ENCODE data around the gene RHEBL1.

DNA sequence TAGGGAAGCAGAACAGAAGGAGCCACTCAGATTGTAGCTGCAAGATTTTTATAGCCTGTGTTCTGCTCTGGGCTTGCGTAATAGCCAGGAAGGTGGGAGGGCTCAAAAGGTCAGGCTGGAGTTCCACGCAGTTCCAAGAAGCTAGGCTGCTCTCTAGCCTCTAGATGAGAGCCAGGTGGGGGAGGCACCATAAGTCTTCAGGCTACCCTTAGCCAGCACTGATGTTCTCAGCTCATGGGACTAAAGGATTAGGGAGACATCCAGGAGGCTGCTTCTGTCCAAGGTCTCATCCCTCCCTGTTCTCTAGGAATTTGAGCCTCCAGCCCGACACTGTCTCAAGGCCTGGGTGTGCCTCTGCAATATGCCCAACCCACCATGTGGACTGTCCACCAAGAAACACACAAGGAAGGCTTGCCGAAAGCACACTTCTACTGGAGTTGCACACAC is 39.2 kb upstream of the RHEBL1 start:
- TF ChIP-seq, protein P1, sequence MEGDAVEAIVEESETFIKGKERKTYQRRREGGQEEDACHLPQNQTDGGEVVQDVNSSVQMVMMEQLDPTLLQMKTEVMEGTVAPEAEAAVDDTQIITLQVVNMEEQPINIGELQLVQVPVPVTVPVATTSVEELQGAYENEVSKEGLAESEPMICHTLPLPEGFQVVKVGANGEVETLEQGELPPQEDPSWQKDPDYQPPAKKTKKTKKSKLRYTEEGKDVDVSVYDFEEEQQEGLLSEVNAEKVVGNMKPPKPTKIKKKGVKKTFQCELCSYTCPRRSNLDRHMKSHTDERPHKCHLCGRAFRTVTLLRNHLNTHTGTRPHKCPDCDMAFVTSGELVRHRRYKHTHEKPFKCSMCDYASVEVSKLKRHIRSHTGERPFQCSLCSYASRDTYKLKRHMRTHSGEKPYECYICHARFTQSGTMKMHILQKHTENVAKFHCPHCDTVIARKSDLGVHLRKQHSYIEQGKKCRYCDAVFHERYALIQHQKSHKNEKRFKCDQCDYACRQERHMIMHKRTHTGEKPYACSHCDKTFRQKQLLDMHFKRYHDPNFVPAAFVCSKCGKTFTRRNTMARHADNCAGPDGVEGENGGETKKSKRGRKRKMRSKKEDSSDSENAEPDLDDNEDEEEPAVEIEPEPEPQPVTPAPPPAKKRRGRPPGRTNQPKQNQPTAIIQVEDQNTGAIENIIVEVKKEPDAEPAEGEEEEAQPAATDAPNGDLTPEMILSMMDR (IDR thresholded peaks at IDR 0.05; ENCODE audit: low read depth, low read length, poor library complexity, severe bottlenecking): no peak
- no peak for TF ChIP-seq EZH2phosphoT487 (IDR thresholded peaks at IDR 0.05; ENCODE audit: borderline replicate concordance, low read length)
